DOHH2 (cell line): ENCODE data around the gene APOL2.
"Not testable (repeated sequence)": the region's sequence is repeated elsewhere in the genome, so short reads cannot be mapped to it uniquely, and the experiment has no call there.

Experiments used
- H3F3A ChIP-seq: fragments of 200-600 bp; sonication (generic), shearing (Covaris generic); 2 replicates; pipeline ENCODE4 v1.6.0; 2016; ENCODE audit warnings: antibody characterized with exemption, mild to moderate bottlenecking; ENCODE audit not compliant: control insufficient read depth, insufficient read depth
- H3K27ac ChIP-seq: fragments of 200-600 bp; sonication (generic); 2 replicates; pipeline ENCODE4 v1.5.1; 2014; ENCODE audit warnings: low read depth, mild to moderate bottlenecking, low read length, moderate library complexity
- H3K27me3 ChIP-seq: fragments of 200-600 bp; sonication (generic); 2 replicates; pipeline ENCODE4 v1.6.1; 2014; ENCODE audit warnings: mild to moderate bottlenecking, low read length, mixed read lengths; ENCODE audit not compliant: control insufficient read depth
- H3K36me3 ChIP-seq: fragments of 200-600 bp; sonication (generic); 2 replicates; pipeline ENCODE4 v1.6.1; 2014; ENCODE audit warnings: mild to moderate bottlenecking, low read length, moderate library complexity, mixed read lengths; ENCODE audit not compliant: control insufficient read depth
- H3K4me1 ChIP-seq: fragments of 200-600 bp; sonication (generic); 2 replicates; pipeline ENCODE4 v1.6.1; 2014; ENCODE audit warnings: mild to moderate bottlenecking, low read length, mixed read lengths; ENCODE audit not compliant: control insufficient read depth
- H3K4me2 ChIP-seq: fragments of 200-600 bp; sonication (generic); 2 replicates; pipeline ENCODE4 v1.6.0; 2014; ENCODE audit warnings: mild to moderate bottlenecking, low read length, moderate library complexity
- H3K4me3 ChIP-seq: fragments of 200-600 bp; sonication (generic); 2 replicates; pipeline ENCODE4 v1.5.1; 2014; ENCODE audit warnings: mild to moderate bottlenecking, low read length, mixed read lengths
- H3K79me2 ChIP-seq: fragments of 200-600 bp; sonication (generic); 2 replicates; pipeline ENCODE4 v1.6.1; 2014; ENCODE audit warnings: mild to moderate bottlenecking, low read length, mixed read lengths; ENCODE audit not compliant: control insufficient read depth
- H3K9me2 ChIP-seq: fragments of 200-600 bp; sonication (generic); replicated peaks from 2 replicates; pipeline ENCODE4 v1.6.1; 2014; ENCODE audit warnings: mild to moderate bottlenecking, low read length, mixed read lengths; ENCODE audit not compliant: control insufficient read depth
- H3K9me3 ChIP-seq: fragments of 200-600 bp; sonication (generic); 2 replicates; pipeline ENCODE4 v1.6.1; 2014; ENCODE audit warnings: antibody characterized with exemption, low read length, mixed read lengths; ENCODE audit not compliant: control insufficient read depth, insufficient read depth
- H4K20me1 ChIP-seq: fragments of 200-600 bp; sonication (generic); 2 replicates; pipeline ENCODE4 v1.6.0; 2014; ENCODE audit warnings: low read depth, mild to moderate bottlenecking, antibody characterized with exemption, low read length, moderate library complexity; ENCODE audit not compliant: control insufficient read depth, insufficient read depth
- CTCF ChIP-seq: fragments of 200-600 bp; sonication (generic); IDR thresholded peaks from one replicate; pipeline ENCODE4 v1.5.1; 2014; ENCODE audit warnings: antibody characterized with exemption, mild to moderate bottlenecking, low read depth, low read length; ENCODE audit not compliant: poor library complexity, severe bottlenecking
- EZH2phosphoT487 ChIP-seq: fragments of 200-600 bp; sonication (generic); IDR thresholded peaks from 2 replicates; pipeline ENCODE4 v1.6.1; 2017; ENCODE audit warnings: borderline replicate concordance, mild to moderate bottlenecking, antibody characterized with exemption, low read length, moderate library complexity, mixed read lengths

APOL2 gene

GRCh38 chr22:36201630-36202319 lies 37.6 kb downstream of the APOL2 start, which contains the start of gene APOL4:
Gene APOL4, minus strand, starts transcription at chr22:36201809. Its CDS starts 75 bp downstream, at chr22:36201734.
- H3K9me3 ChIP-seq: no peaks in the 10 kb centered on the region
- H3K9me2 ChIP-seq: no peaks in the 10 kb centered on the region
- H3K79me2 ChIP-seq: no peaks in the 10 kb centered on the region
- no peaks in the 10 kb centered on the region for H3K36me3 ChIP-seq
- no peak within 1 kb of the TSS for H3K4me2 ChIP-seq
- H3K27ac ChIP-seq: no peak within 1 kb of the TSS
- no peak within 1 kb of the TSS for H3K4me3 ChIP-seq
- H4K20me1 ChIP-seq: no peaks in the 10 kb centered on the region
- TF ChIP-seq CTCF (no peak), EZH2phosphoT487 (no peak)
- peaks cover 24% of the 10 kb centered on the region for H3K4me1 ChIP-seq
- 0 out of 2 replicates have a peak, but pooled peaks cover 1% of the 10 kb centered on the region for H3K27me3 ChIP-seq
- no peaks in the 10 kb centered on the region for H3F3A ChIP-seq

- not testable (repeated sequence) for H3F3A ChIP-seq, H3K27me3 ChIP-seq, H3K4me3 ChIP-seq, H3K36me3 ChIP-seq, H4K20me1 ChIP-seq, H3K27ac ChIP-seq, H3K4me2 ChIP-seq, H3K9me3 ChIP-seq, H3K9me2 ChIP-seq, H3K79me2 ChIP-seq
- peaks cover 18% of the 10 kb centered on the region for H3K4me1 ChIP-seq
Observed at GRCh38 chr22:36201025-36201424, 38.3 kb downstream of the APOL2 start.

- peaks cover 14% of the 10 kb centered on the region for H3K4me1 ChIP-seq
- H3K4me2 ChIP-seq: no peak overlapping the region
- H3K36me3 ChIP-seq: no peaks in the 10 kb centered on the region
- H3K4me3 ChIP-seq: no peak overlapping the region
- H3K9me3 ChIP-seq: no peaks in the 10 kb centered on the region
- H3K27me3 ChIP-seq: peaks cover 12% of the 10 kb centered on the region
- H3F3A ChIP-seq: no peaks in the 10 kb centered on the region
- no peak for TF ChIP-seq EZH2phosphoT487
- TF ChIP-seq CTCF: no peak
- no peak overlapping the region for H3K27ac ChIP-seq
- no peaks in the 10 kb centered on the region for H3K9me2 ChIP-seq
- no peaks in the 10 kb centered on the region for H3K79me2 ChIP-seq
- 0 out of 2 replicates have a peak, but pooled peaks cover 4% of the 10 kb centered on the region for H4K20me1 ChIP-seq
Observed at GRCh38 chr22:36199001-36199551, 40.3 kb downstream of the APOL2 start.

GRCh38 chr22:36198536-36198935 lies 40.8 kb downstream of the APOL2 start:
- H3K9me2 ChIP-seq: no peaks in the 10 kb centered on the region
- peaks cover 14% of the 10 kb centered on the region for H3K4me1 ChIP-seq
- H3K4me2 ChIP-seq: no peak overlapping the region
- no peak overlapping the region for H3K4me3 ChIP-seq
- TF ChIP-seq CTCF (no peak), EZH2phosphoT487 (no peak)
- 0 out of 2 replicates have a peak, but pooled peaks cover 4% of the 10 kb centered on the region for H4K20me1 ChIP-seq
- H3K9me3 ChIP-seq: no peaks in the 10 kb centered on the region
- no peaks in the 10 kb centered on the region for H3F3A ChIP-seq
- H3K27me3 ChIP-seq: peaks cover 12% of the 10 kb centered on the region
- H3K36me3 ChIP-seq: no peaks in the 10 kb centered on the region
- H3K27ac ChIP-seq: no peak overlapping the region
- no peaks in the 10 kb centered on the region for H3K79me2 ChIP-seq
